ENCODE results near the gene ANKS3.

ANKS3 gene

DNA sequence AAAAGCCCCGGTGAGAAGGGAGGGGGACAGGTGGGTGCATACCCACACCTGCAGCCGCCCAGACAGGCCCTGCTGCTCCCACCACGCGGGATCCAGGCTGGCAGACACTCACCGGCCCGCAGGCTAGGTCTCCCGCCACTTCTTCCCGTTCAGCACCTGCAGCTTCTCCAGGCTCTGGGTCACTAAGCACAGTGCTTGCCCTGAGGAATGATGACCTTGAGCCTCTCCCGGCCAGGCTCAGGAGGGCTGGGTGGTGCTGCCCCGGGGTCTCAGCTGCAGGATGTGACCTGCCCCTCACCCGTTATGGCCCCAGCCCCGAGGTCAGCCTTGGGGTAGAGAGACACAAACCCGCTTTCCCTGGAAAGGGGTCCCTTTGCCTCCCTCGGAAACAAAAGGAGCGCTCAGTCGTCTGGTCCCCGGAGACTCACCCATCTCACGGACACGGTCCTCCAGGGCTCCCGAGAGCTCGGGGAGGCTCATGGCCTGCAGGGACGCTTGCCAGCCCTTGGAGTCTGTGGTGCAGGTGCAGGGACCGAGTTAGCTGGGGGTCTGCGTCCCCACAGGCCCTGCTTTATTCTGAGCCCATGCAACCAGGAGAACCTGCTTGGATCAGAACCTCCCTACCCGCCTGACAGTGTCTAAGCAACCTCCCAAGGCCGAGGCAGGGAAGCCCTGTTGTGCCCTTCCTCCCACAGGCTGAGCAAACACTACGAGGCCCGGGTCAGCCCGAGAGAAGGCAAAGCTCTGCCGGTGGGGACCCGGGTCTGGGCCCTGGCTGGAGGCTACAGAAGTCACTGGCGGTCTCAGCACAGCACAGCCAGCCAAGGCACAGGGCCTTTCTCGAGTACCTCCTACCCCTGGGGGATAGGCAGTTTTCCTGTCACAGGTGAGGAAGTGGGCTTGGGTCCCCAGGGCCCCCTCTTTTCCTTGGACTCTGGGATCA, 36.9 kb downstream of the ANKS3 start:
- no peak for DNase-seq (ENCODE audit: low read depth, low spot score)

DNA sequence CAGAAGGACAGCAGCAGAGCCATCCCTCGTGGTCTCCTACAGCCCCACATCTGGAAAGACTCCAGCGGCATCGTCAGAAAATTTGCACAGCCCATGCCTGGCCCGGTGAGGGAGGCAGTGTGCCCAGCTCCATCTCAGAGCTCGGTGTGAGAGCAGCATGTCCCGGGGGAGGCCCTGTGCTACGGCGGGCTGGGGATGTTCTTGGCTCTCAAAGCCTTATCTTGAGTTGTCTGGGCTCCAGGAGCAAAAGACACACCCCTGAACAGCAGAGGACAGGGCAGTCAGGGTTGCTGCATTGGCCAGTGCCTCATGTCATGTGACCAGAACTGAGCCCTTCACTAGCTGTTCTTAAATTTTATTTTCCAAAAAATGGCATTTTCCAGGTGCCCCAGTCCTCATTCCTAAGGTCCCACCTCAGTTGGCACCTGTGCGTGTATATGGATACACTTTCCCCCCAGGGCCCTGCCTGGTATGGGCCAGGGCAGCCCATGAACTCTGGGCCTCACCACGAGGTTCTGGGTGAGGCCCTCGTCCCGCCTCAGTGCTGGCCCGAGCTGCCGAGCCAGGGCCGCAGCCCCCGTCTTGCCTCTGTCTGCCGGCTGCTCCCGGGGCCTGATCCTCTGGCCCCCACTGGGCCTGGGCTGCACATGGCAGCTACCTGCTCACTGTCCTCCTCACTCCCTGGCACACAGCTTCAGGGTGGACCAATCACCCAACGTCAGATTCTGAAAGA, 37.7 kb downstream of the ANKS3 start:
- DNase-seq (ENCODE audit: low read depth, low spot score), result no peak

DNA sequence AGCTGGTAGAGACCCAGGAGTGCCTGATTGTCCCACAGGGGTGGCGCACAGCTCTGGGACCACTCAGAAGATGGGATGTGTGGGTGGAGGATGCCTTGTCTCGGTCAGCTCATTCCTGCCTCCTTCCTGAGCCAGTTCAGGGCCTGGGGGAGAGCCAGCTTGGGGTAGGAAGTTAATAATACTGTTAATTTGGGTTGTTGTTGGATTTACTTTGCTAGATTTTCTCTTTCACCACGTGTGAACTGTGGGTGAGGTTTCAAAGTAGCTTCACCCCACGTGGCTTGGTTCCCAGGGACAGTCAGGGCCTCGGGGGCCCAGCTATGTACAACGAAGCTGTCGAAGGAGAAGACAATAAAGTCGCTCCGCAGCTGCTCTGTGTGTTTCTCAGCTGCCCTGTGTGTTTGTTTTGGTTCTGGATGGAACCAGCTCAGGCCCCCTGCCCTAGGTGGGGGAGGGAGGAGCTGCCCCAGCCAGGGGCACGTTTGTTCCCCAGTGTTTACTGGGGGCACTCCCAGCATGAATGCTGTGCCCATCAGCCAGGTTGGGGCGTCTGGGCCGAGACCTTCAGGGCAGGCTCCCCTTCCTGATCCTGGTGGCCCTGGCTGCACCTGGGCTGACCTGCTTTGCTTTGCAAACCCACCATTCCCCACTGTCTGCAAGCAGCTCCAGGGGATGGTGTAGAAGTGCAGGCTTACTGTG, 38.4 kb downstream of the ANKS3 start:
- no peak for DNase-seq (ENCODE audit: low read depth, low spot score)

DNA sequence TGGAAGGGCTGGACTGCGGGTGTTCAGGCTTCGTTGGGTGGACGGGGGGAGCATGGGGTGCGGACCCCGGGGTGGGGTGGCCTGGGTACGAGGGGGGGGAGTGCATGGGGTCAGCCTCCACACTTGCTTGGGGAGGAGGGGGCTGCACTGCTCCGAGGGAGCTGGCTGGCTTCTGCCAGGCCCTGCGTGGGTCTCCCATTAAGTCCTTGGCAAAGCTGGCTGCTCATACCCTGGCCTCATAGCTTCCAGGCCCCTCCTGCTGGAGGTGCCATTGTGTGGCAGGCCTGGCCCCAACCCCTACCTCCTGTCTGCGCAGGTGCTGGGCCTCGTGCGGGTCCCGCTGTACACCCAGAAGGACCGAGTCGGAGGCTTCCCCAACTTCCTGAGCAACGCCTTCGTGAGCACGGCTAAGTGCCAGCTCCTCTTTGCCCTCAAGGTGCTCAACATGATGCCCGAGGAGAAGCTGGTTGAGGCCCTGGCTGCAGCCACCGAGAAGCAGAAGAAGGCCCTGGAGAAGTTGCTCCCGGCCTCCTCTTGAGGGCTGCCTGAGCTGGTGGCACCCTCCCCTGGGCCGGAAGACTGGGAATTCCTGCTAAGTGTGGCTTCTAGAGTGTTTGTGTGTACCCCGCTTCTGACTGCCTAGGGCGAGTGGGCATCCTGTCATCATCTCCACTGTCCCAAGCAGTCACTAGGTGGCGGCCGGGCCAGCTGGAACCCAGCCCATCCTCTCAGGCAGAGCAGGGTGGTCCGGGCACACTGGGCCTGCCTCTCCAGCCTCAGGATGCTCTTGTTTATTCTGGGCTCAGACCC, 39.2 kb downstream of the ANKS3 start:
- no peak for DNase-seq (ENCODE audit: low read depth, low spot score)

DNA sequence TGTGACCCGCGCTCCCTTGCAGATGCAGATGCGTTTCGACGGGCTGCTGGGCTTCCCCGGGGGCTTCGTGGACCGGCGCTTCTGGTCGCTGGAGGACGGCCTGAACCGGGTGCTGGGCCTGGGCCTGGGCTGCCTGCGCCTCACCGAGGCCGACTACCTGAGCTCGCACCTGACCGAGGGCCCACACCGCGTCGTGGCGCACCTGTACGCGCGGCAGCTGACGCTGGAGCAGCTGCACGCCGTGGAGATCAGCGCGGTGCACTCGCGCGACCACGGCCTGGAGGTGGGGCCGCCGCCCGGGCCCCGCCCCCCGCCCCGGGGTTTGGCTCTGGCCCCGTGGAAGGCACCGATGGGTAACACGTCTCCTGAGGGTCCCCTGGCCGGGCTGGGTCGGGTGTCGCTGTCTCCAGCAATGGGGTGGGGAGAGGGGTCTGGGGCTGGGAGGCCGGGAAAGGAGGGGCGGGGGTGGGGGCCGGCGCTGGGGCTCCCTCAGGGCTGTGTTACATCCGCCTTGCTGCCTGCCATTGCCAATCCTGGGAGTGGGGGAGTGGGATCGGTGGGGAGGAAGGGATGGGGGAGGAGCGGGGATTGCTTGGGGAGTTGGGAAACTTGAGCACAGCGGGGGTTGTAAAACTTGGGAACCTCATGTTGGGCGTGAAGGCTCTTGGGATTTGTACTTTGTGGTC, 40.0 kb downstream of the ANKS3 start:
- DNase-seq (ENCODE audit: low read depth, low spot score), result no peak

DNA sequence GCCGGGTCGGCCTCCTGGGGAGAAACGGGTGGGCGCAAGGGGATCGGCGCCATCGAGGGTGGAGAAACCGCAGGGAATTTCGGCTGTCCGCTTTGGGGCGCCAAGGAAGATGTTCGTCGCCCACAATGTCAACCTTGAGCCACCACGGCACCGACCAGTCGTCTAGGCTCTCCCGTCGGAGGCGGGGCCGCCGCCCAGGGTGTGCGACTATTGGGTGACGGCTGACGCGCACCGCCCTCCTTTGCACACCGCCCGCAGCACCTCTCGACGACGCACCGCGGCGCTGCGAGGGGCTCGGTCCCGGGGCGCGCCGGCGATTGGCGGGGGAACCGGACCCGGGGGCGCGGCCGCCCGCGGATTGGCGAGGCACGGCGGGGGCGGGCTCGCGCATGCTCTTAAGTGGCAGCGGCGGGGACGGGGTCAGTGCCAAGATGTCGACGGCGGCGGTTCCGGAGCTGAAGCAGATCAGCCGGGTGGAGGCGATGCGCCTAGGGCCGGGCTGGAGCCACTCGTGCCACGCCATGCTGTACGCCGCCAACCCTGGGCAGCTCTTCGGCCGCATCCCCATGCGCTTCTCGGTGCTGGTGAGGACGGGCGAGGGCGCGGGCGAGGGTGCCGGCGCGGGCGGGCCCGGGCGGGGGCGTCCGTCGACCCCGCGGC, 40.6 kb downstream of the ANKS3 start, which contains the start of gene NUDT16L1:
Gene NUDT16L1, plus strand, starts transcription at position 267 of the 660 bp plus-strand sequence. Its CDS starts 165 bp downstream, at position 432.
- peak; percentile 83 for DNase-seq (ENCODE audit: low read depth, low spot score)

DNA sequence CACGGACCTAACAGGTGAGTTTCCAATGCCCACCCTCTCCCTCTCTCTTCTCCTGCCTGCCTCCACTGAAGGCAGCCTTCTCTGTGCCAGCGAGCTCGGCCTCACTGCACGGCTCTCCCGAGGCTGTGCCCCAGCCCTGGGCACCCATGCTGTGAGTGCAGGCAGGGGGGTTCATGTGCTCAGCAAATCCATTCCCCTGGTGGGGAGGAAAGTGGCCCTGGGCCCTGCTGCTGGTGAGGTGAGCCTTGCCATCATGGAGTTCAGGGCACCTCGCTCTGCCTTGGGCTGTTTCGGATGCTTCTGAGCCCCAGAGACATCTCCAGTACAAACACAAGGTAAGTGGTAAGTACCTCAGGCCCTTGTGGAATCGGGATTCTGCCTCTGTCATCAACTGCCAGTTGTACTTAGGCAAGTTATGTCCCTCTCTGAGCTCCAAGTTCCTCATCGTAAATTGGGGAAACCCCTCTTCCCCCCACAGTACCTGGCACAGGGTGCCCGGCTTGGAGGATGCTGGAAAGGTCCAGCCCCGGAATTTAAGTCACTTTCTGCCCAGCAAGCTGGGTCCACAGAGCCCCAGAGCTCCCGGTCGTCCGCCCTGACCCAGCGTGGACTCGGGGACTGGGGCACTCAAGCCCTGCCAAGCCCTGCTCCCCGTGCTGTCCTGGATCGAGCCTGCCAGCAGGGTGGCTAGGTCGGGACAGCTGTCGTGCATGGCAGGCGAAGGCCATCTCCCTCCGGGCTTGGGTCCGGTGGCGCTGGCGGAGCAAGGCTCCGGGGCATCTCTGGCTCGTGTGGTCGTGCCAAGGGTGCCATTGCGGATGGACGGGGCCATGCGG, 41.4 kb downstream of the ANKS3 start:
- no peak for DNase-seq (ENCODE audit: low read depth, low spot score)

DNA sequence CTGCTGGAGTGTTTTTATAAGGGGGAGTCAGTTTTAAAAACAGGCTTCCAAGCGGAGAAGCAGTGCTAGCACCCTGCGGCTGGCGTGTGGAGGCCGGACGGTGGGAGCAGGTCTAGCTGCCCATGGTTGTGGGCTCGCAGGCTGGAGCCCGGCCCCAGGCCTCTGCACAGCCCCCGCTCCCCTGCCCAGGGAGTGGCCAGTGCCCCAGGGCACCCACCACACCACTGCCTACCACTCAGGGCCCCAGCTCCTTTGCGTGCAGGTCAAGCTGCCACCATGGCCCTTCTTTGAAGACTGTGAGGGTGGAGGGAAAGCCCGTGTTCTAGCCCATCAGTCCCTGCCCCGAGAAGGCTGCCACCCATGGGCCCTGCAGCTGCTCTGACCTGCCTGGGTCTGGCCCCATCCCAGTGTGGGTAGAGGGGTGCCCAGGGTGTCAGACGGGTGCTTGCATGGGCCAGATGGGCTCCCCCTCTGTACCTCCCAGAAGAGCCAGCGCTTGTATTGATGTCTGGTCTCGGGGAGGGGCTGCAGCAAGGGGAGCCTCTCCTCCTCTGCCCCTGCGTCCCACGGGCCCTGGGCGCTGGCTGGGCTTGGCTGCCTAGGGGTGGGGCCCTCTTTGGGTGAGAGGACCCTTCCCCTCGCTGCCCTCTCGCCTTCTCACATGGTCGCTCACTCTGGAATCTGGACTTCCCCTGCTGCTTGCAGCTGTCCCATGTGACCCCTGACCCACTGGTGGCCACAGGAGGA, 42.2 kb downstream of the ANKS3 start:
- DNase-seq (ENCODE audit: low read depth, low spot score), result no peak

DNA sequence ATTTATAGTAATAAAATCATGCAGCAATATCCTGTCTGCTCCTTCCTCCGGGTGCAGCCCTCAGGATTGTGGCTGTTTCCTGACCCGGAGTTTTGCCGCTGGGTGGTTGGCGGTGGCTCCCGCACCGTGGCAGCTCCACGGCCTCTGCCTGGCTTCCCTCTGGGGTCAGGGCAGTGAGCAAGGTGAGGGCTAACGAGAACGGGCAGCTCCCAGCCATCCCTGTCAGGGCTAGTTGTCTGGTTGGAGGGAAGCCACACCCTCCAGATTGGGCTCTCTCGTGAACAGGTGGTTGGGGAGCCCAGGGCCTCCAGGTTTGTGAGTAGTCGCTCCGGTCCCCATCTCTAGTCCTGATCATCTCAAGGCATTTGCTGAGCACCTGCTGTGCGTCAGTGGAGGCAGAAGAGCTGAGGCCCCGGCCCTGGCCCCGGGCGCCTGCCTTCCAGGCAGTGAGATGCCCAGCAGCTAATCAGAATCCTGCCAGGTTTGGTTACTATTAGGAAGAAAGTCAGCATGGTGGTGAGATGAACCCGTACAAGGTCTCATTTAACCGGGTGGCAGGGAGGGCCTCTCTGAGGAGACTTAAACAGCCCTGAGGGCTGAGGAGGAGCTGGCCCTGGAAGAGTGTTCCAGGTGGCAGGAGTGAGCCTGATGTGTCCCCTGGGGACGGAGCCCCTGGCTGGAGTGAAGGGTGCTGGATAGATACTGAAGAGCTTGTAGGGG, 43.0 kb downstream of the ANKS3 start:
- no peak for DNase-seq (ENCODE audit: low read depth, low spot score)

DNA sequence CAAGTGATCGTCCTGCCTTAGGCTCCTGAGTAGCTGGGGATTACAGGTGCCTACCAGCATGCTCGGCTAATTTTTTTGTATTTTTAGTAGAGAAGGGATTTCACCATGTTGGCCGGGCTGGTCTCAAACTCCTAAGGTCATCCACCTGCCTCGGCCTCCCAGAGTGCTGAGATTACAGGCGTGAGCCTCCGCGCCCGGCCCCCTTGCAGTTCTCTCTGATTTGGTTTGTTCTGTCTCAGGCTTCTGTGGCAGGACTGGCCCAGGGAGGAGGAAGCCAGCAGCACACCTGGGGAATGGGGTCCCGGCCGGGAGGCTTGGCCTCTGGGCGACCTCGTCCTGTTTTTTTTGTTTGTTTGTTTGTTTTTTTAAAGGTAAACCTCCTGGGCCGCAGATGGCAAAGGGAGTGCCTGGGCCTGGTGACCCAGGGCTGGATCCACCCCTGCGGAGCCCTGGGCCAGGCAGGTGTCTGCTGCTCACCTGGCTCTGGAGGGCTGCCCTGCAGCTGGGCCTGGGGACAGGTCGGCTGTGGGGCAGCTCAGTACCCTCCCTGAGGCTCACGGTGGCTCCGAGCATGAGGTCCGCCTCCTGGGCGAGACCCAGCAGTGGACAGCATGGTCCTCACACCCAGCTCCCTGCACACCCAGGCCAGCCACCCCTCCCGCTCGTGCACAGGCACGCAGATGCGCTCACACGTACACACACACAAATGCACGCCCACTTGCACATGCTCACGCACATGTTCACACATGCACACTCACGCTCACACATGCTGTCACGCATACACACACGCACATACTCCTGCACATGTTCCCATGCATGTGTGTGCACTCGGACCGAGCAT, 44.0 kb downstream of the ANKS3 start:
- no peak for DNase-seq (ENCODE audit: low read depth, low spot score)

DNA sequence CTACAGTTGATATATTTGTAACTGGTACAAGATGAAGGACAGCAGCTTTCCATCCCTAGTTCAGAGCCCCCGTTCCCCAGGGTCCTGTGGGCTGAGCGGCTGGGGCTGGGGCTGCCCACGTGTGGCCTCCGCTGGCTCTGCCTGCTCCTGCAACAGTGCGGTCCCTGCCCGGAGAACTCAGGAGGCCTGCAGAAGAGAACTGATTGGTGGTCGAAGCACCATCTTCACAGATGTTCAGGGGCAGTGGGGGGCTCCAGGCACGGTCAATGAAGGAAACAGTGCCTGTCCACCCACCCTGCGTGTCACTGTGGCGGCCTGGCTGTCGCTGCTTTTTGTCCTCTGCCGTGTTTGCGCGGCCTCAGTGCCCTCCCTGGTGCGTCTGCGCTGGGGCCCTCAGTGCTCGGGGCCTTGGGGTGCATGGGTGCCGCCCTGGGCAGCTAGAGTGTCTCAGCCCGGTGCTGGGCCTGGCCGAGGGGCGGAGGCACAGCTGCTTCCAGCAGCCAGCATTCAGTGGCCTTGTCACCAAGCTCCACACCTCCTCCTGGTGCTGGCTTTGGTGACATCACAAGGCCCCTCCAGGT, 44.9 kb downstream of the ANKS3 start:
- DNase-seq (ENCODE audit: low read depth, low spot score), result no peak

DNA sequence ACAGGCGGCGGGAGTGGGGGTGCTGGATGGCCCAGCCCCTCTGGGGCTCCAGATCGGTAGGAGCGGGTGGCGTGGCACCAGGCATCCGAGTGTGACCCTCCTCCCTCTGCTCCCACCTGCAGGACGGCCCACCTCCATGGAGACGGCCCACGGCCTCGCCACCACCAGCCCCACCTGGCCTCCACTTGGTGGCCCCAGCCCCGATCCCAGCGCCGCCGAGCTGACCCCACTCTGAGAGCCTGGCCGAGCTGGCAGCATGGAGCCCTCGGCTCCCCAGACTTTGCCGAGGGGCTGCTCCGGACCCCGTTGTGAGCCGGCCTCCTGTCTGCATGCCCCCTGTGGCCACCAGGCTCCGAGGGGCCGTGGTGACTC, 45.4 kb downstream of the ANKS3 start:
- no peak for DNase-seq (ENCODE audit: low read depth, low spot score)

DNA sequence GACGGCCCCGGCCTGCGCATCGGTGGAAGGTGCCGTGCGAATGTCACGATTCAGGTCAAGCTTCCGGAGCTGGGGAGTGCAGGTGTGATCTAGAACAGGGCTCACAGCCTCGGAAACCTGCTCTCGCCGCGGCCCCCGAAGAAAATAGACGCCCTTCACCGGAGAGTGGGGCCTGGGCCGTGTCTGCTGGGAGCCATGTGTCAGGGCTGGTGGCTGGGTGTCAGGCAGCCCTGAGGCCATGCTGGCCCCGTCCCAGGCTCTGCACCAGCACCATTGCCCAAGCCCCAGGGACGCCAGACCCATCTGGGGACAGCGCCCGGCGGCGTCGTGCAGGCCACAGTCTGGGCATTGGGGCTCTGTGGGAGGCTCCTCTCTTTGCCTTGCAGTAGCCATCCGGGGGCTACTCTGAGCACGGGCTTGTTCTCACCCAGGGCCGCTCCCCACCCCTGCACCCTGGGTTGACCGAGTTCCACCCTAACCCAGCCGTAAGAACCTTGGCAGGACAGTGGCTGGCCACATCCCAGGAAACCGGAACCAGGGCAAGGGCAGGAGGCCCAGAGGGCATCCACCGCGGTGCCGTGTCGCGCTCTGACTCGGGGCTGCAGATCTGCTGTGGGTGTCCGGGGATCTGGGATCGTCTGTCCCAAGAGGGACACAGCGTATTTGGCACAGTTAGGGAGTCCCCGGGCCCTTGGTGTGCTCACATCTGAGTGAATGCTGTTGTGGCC, 46.0 kb downstream of the ANKS3 start:
- DNase-seq (ENCODE audit: low read depth, low spot score), result no peak

DNA sequence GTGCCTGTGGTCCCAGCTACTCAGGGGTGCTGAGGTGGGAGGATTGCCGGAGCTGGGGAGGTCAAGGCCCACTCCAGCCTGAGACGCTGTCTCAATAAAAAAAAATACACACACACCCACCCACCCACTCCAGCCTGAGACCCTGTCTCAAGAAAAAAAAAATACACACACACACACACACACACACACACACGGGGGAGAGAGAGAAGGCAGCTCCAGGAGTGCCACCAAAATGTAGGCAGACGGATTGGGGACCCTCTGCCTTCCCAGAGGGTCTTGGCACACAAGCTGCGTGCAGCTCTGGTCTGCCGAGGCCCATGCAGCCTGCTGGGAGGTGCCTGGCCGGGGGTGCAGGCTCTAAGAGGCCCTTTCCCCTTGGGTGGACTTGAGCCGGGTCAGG, 46.7 kb downstream of the ANKS3 start:
- no peak for DNase-seq (ENCODE audit: low read depth, low spot score)

DNA sequence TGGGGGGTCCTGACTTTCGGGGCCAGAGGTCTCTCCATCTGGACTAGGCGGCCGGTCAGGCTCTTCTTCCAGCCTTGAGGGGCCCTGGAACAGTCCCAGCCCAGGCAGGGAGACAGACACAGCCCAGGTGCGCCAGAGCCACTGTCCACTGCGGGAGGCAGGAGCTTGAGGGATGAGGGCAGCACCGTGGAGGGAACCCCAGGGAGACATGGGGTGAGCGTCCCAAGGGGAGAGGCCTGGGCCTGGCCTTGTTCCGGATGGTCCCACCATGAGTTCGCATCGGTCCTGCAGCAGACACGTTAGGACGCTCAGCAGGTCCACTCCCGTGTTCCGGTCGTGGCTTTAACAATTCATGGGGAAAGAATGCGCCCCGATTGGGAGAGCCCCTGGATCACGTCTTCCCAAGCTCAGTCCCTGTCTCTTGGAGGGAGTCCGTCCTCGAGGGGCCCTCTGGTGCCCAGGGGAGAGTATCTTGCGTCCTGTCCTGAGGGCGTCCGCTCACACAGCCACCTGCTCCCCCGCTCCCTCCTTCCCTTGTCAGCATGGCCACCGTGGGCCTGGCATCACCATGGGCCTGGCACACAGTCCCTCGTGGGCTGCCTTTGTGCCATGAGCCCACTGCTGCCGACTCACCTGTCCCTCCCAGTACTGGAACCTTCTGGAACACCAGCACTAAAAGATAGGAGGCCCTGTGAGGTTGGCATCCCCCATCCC, 47.4 kb downstream of the ANKS3 start:
- no peak for DNase-seq (ENCODE audit: low read depth, low spot score)
